Measurements from ENCODE around the gene SPATA32. TPM values are rescaled to one million over a fixed set of nuclear protein-coding genes. Genes with fewer than 3 reads are reported as not detected.

The SPATA32 gene
- total RNA-seq, 1 donor from 2014 or later = not detected

GRCh38 chr17:45247429-45248131 is 14.3 kb downstream of the SPATA32 start:
- DNase-seq (ENCODE audit: low spot score) = peak; percentile 95

- no peak for DNase-seq (ENCODE audit: low spot score)
Observed at GRCh38 chr17:45246861-45247428, 14.9 kb downstream of the SPATA32 start.

GRCh38 chr17:45246338-45246737 is 15.6 kb downstream of the SPATA32 start:
- DNase-seq (ENCODE audit: low spot score) = no peak

- DNase-seq (ENCODE audit: low spot score) = no peak
Observed at GRCh38 chr17:45244725-45245656, 16.9 kb downstream of the SPATA32 start.

GRCh38 chr17:45243750-45244149 is 18.1 kb downstream of the SPATA32 start:
- DNase-seq (ENCODE audit: low spot score) = no peak

GRCh38 chr17:45242029-45242414 is 19.9 kb downstream of the SPATA32 start:
- no peak for DNase-seq (ENCODE audit: low spot score)

- no peak for DNase-seq (ENCODE audit: low spot score)
Observed at GRCh38 chr17:45241328-45242028, 20.4 kb downstream of the SPATA32 start.

GRCh38 chr17:45240905-45241327 is 21.0 kb downstream of the SPATA32 start:
- no peak for DNase-seq (ENCODE audit: low spot score)

GRCh38 chr17:45238155-45238774 is 23.6 kb downstream of the SPATA32 start:
- DNase-seq (ENCODE audit: low spot score) = no peak

- DNase-seq (ENCODE audit: low spot score) = no peak
Observed at GRCh38 chr17:45237686-45238085, 24.2 kb downstream of the SPATA32 start.

GRCh38 chr17:45236282-45236606 is 25.6 kb downstream of the SPATA32 start:
- DNase-seq (ENCODE audit: low spot score) = no peak

- DNase-seq (ENCODE audit: low spot score) = peak; percentile 77
Observed at GRCh38 chr17:45235416-45236281, 26.2 kb downstream of the SPATA32 start.

- no peak for DNase-seq (ENCODE audit: low spot score)
Observed at GRCh38 chr17:45234641-45235415, 27.1 kb downstream of the SPATA32 start.

GRCh38 chr17:45233423-45233924 is 28.4 kb downstream of the SPATA32 start:
- DNase-seq (ENCODE audit: low spot score) = no peak

GRCh38 chr17:45232514-45233422 is 29.1 kb downstream of the SPATA32 start:
- no peak for DNase-seq (ENCODE audit: low spot score)

- DNase-seq (ENCODE audit: low spot score) = no peak
Observed at GRCh38 chr17:45231481-45232116, 30.3 kb downstream of the SPATA32 start.

GRCh38 chr17:45230787-45231480 is 31.0 kb downstream of the SPATA32 start:
- DNase-seq (ENCODE audit: low spot score) = no peak
